ENCODE data around the gene CADM1.

- TF ChIP-seq POLR2A (IDR thresholded peaks at IDR 0.05; ENCODE audit: borderline replicate concordance, extremely low read depth, insufficient read depth, insufficient read length) (no peak), POLR2AphosphoS5 (IDR thresholded peaks at IDR 0.05; ENCODE audit: low read depth, low read length) (no peak), CEBPB (IDR thresholded peaks at IDR 0.05; ENCODE audit: low read depth) (no peak), CTCF (IDR thresholded peaks at IDR 0.05 in 2 of 3, conservative IDR thresholded peaks at IDR 0.05 in 1 of 3; ENCODE audit: borderline replicate concordance in 1 of 3, insufficient read depth in 1 of 3, low read depth in 2 of 3, low read length in 2 of 3) (no peak), ZNF274 (IDR thresholded peaks at IDR 0.05; ENCODE audit: low read depth, low read length) (no peak), YY1 (IDR thresholded peaks at IDR 0.05; ENCODE audit: extremely low read depth, insufficient replicate concordance, low read depth, low read length) (no peak), EZH2phosphoT487 (IDR thresholded peaks at IDR 0.05; ENCODE audit: borderline replicate concordance) (no peak), RAD21 (IDR thresholded peaks at IDR 0.05; ENCODE audit: low read depth) (no peak), ATF3 (IDR thresholded peaks at IDR 0.05) (no peak), MAX (IDR thresholded peaks at IDR 0.05) (no peak), SIN3A (IDR thresholded peaks at IDR 0.05; ENCODE audit: low read depth) (no peak), REST (IDR thresholded peaks at IDR 0.05; ENCODE audit: low read depth) (no peak), EZH2 (IDR thresholded peaks at IDR 0.05) (no peak), SP1 (IDR thresholded peaks at IDR 0.05; ENCODE audit: low read depth) (no peak)
Measured at GRCh38 chr11:115256397-115257197, 247.6 kb downstream of the CADM1 start.

All from HCT116 (cell line).